ENCODE data around the gene ACVR1.
"Not testable (repeated sequence)": the region's sequence is repeated elsewhere in the genome, so short reads cannot be mapped to it uniquely, and the experiment has no call there.

ACVR1 gene

DNA sequence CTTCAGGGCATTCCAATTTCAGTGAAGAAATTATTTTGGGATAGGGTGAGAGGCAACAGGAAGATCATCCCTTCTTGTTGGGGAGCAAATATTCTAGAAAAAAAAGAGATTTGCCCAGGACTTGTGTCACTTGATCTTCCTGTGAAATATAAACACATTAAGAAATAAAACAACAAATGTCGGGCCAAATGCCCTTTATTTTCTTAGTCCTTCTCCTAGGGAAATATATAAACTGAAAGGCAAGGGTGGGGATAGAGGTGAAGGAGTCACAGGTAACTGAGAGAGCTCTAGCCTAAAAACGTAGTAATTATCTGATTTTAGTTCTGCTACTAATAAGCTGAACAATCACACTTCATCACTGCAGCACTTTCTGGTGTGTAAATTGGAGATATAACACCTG is 142.9 kb downstream of the ACVR1 start:
- H3K36me3 ChIP-seq (ENCODE audit: control insufficient read depth in 1 of 2, insufficient read depth in 2 of 2, low read length in 2 of 2): peaks cover 35 to 52% of the 10 kb centered on the region in 2 donors
- no peaks in the 10 kb centered on the region for H3K27me3 ChIP-seq (ENCODE audit: low read depth, low read length)
- no peak overlapping the region for H3K4me3 ChIP-seq (ENCODE audit: low read depth in 1 of 2, low read length in 2 of 2)
- no peaks in the 10 kb centered on the region for H3K4me1 ChIP-seq (ENCODE audit: control insufficient read depth in 1 of 2, insufficient read depth in 2 of 2, low read length in 2 of 2)
- H3K27ac ChIP-seq (ENCODE audit: low read length): no peak overlapping the region
- peaks cover 0 to 6% of the 10 kb centered on the region in 2 donors for H3K9me3 ChIP-seq (ENCODE audit: control insufficient read depth in 1 of 2, low read length in 2 of 2)

DNA sequence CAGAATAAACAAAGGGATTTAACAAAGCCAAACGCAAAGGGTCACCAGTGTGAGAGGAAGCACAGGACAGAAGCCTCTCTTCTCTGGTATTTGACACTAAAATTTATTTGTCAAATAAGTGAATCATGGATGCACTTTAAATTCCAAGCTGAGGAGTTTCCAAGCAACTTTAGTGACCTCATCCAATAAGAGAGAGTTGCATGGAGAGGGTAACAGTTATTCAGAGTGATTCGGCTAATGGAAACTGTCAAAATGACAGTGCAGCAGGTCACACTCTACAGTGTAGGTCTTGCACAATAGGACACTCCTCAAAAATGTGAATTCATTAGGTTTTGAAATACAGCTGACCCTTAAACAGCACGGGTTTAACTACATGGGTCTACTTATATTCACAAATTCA is 143.5 kb downstream of the ACVR1 start:
- Histone ChIP-seq H3K4me1 (ENCODE audit: control insufficient read depth in 1 of 2, insufficient read depth in 2 of 2, low read length in 2 of 2) (no peaks in the 10 kb centered on the region), H3K4me3 (ENCODE audit: low read depth in 1 of 2, low read length in 2 of 2) (no peak overlapping the region), H3K27me3 (ENCODE audit: low read depth, low read length) (no peaks in the 10 kb centered on the region), H3K27ac (ENCODE audit: low read length) (no peak overlapping the region), H3K36me3 (ENCODE audit: control insufficient read depth in 1 of 2, insufficient read depth in 2 of 2, low read length in 2 of 2) (peaks cover 28 to 47% of the 10 kb centered on the region in 2 donors), H3K9me3 (ENCODE audit: control insufficient read depth in 1 of 2, low read length in 2 of 2) (peaks cover 0 to 6% of the 10 kb centered on the region in 2 donors)

DNA sequence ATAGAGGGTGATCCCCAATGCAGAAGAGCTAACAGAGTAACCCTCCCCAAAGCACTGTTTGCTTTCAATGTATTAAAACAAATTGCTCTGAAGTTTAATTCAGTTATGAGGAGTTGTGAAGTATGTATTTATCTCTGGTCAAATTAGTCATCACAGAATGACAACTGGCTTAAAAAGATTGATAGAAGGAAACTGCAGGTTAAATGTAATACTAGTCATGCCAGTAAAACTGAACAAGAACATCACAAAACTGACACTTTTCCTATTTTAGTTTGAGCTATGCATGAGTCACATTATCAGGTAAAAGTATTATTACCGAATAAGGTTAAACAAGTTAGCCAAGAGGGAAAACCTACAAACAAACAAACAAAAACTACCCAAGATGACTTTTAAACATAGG is 148.4 kb downstream of the ACVR1 start:
- H3K36me3 ChIP-seq (ENCODE audit: control insufficient read depth in 1 of 2, insufficient read depth in 2 of 2, low read length in 2 of 2): peaks cover 7 to 23% of the 10 kb centered on the region in 2 donors
- no peaks in the 10 kb centered on the region for H3K4me1 ChIP-seq (ENCODE audit: control insufficient read depth in 1 of 2, insufficient read depth in 2 of 2, low read length in 2 of 2)
- no peak overlapping the region for H3K27ac ChIP-seq (ENCODE audit: low read length)
- no peaks in the 10 kb centered on the region for H3K27me3 ChIP-seq (ENCODE audit: low read depth, low read length)
- H3K9me3 ChIP-seq (ENCODE audit: control insufficient read depth in 1 of 2, low read length in 2 of 2): peaks cover 8 to 18% of the 10 kb centered on the region in 2 donors
- no peak overlapping the region for H3K4me3 ChIP-seq (ENCODE audit: low read depth in 1 of 2, low read length in 2 of 2)

DNA sequence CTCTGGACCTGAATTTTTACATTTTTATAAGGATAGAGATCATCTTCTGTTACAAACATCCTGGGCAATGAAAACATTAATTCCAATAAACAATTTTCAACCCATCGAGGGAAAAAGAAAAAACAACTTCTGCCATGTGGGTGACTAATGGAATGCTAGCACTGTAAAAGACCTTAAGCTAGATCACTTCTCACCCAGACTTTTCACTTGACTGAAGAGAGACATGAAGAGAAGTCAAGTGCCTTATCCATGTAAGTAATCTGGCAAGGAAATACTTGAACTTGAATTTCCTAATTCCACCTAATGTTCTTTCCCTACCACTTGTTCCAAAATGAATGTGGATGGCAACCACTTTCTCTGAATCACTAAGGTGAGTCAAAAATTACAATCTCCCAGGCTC is 149.2 kb downstream of the ACVR1 start:
- Histone ChIP-seq H3K27ac (ENCODE audit: low read length) (no peak overlapping the region), H3K27me3 (ENCODE audit: low read depth, low read length) (no peaks in the 10 kb centered on the region), H3K4me3 (ENCODE audit: low read depth in 1 of 2, low read length in 2 of 2) (no peak overlapping the region), H3K4me1 (ENCODE audit: control insufficient read depth in 1 of 2, insufficient read depth in 2 of 2, low read length in 2 of 2) (no peaks in the 10 kb centered on the region), H3K9me3 (ENCODE audit: control insufficient read depth in 1 of 2, low read length in 2 of 2) (peaks cover 13 to 22% of the 10 kb centered on the region in 2 donors), H3K36me3 (ENCODE audit: control insufficient read depth in 1 of 2, insufficient read depth in 2 of 2, low read length in 2 of 2) (peaks cover 4 to 26% of the 10 kb centered on the region in 2 donors)

DNA sequence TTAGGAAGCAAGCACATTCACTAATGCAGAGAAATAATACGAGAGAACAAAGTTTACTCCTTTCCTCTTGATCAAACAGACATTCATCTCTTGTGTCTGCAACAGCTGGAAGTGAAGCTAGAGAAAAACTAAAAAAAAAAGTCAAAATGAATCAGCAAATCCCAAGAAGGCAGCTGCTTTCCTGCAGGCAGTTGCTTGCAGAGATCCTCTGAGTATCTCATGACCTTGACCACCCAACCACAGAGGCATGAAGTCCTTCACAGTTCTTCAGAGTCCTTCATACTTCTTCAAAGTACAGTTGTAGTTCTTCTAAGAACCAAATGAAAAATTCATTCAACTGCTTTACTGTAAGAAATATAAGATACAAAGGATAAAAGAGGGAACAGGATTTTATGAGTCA is 150.3 kb downstream of the ACVR1 start:
- Histone ChIP-seq H3K27ac (ENCODE audit: low read length) (no peak overlapping the region), H3K9me3 (ENCODE audit: control insufficient read depth in 1 of 2, low read length in 2 of 2) (peaks cover 13 to 23% of the 10 kb centered on the region in 2 donors), H3K4me1 (ENCODE audit: control insufficient read depth in 1 of 2, insufficient read depth in 2 of 2, low read length in 2 of 2) (no peaks in the 10 kb centered on the region), H3K27me3 (ENCODE audit: low read depth, low read length) (no peaks in the 10 kb centered on the region), H3K36me3 (ENCODE audit: control insufficient read depth in 1 of 2, insufficient read depth in 2 of 2, low read length in 2 of 2) (peaks cover 4 to 26% of the 10 kb centered on the region in 2 donors), H3K4me3 (ENCODE audit: low read depth in 1 of 2, low read length in 2 of 2) (no peak overlapping the region)

- H3K9me3 ChIP-seq (ENCODE audit: control insufficient read depth in 1 of 2, low read length in 2 of 2): peaks cover 13 to 19% of the 10 kb centered on the region in 2 donors
- H3K27me3 ChIP-seq (ENCODE audit: low read depth, low read length): no peaks in the 10 kb centered on the region
- H3K4me1 ChIP-seq (ENCODE audit: control insufficient read depth in 1 of 2, insufficient read depth in 2 of 2, low read length in 2 of 2): no peaks in the 10 kb centered on the region
- H3K4me3 ChIP-seq (ENCODE audit: low read depth in 1 of 2, low read length in 2 of 2): no peak overlapping the region
- peaks cover 0 to 30% of the 10 kb centered on the region in 2 donors for H3K36me3 ChIP-seq (ENCODE audit: control insufficient read depth in 1 of 2, insufficient read depth in 2 of 2, low read length in 2 of 2)
- H3K27ac ChIP-seq (ENCODE audit: low read length): no peak overlapping the region
These were observed 153.4 kb downstream of the ACVR1 start for GRCh38 chr2:157722580-157723234.

DNA sequence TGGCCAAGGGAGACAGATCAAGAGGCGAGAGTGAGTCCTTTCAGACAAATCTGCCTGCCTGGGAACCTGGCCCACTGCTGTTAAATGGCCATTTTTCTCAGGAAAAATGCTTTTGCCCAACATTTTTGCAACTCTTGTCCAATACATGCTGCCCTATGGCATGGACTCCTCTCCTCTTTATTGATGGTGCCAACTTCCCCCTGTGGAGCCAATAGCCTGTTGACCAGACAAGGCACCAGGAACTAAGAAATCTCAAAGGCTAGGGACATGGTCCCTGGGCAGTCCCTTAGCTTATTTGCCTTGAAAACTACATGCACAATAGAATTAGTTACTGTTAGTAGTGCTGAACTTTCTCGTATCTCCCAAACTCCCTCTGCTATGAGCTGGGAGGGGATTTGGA is 155.6 kb downstream of the ACVR1 start:
- Histone ChIP-seq H3K4me3 (ENCODE audit: low read depth in 1 of 2, low read length in 2 of 2) (no peak overlapping the region), H3K9me3 (ENCODE audit: control insufficient read depth in 1 of 2, low read length in 2 of 2) (peaks cover 13 to 19% of the 10 kb centered on the region in 2 donors), H3K27me3 (ENCODE audit: low read depth, low read length) (no peaks in the 10 kb centered on the region), H3K4me1 (ENCODE audit: control insufficient read depth in 1 of 2, insufficient read depth in 2 of 2, low read length in 2 of 2) (no peaks in the 10 kb centered on the region), H3K36me3 (ENCODE audit: control insufficient read depth in 1 of 2, insufficient read depth in 2 of 2, low read length in 2 of 2) (peaks cover 0 to 40% of the 10 kb centered on the region in 2 donors), H3K27ac (ENCODE audit: low read length) (no peak overlapping the region)

DNA sequence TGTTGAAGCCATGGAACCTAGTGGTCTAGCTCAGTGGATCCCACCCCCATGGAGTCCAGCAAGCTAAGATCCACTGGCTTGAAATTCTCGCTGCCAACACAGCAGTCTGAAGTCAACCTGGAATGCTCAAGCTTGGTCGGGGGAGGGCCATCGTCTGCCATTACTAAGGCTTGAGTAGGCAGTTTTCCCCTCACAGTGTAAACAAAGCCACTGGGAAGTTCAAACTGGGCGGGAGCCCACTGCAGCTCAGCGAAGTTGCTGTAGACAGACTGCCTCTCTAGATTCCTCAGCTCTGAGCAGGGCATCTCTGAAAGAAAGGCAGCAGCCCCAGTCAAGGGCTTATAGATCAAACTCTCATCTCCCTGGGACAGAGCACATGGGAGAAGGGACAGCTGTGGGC is 171.5 kb downstream of the ACVR1 start:
- not testable (repeated sequence) for H3K27ac ChIP-seq (ENCODE audit: low read length); H3K4me3 ChIP-seq (ENCODE audit: low read depth in 1 of 2, low read length in 2 of 2); H3K27me3 ChIP-seq (ENCODE audit: low read depth, low read length); H3K4me1 ChIP-seq (ENCODE audit: control insufficient read depth in 1 of 2, insufficient read depth in 2 of 2, low read length in 2 of 2); H3K36me3 ChIP-seq (ENCODE audit: control insufficient read depth in 1 of 2, insufficient read depth in 2 of 2, low read length in 2 of 2)
- H3K9me3 ChIP-seq (ENCODE audit: control insufficient read depth in 1 of 2, low read length in 2 of 2): peaks cover 0 to 21% of the 10 kb centered on the region in 2 donors

GRCh38 chr2:157704148-157704547 is 172.0 kb downstream of the ACVR1 start:
- peaks cover 0 to 21% of the 10 kb centered on the region in 2 donors for H3K9me3 ChIP-seq (ENCODE audit: control insufficient read depth in 1 of 2, low read length in 2 of 2)
- H3K27ac ChIP-seq (ENCODE audit: low read length); H3K36me3 ChIP-seq (ENCODE audit: control insufficient read depth in 1 of 2, insufficient read depth in 2 of 2, low read length in 2 of 2); H3K4me1 ChIP-seq (ENCODE audit: control insufficient read depth in 1 of 2, insufficient read depth in 2 of 2, low read length in 2 of 2); H3K27me3 ChIP-seq (ENCODE audit: low read depth, low read length); H3K4me3 ChIP-seq (ENCODE audit: low read depth in 1 of 2, low read length in 2 of 2): not testable (repeated sequence)

DNA sequence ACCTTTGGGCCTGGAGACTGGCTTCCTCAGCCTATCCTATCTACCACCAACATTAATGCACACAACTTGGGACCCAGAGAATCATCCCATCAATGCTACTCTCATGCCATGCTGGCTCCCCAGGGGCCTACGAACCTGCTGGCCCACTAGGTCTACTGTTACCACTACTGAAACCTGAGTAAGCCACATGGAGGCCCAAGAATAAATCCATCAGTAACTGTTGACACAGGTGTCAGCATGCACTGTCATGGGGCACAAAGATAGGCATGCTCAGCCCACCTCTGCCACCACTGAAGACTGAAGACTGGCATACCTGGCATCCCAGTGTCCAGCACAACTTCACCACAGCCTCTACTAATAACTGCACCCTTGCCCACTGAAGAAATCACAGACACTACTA is 176.3 kb downstream of the ACVR1 start:
- no peaks in the 10 kb centered on the region for H3K4me1 ChIP-seq (ENCODE audit: control insufficient read depth in 1 of 2, insufficient read depth in 2 of 2, low read length in 2 of 2)
- peaks cover 0 to 20% of the 10 kb centered on the region in 2 donors for H3K9me3 ChIP-seq (ENCODE audit: control insufficient read depth in 1 of 2, low read length in 2 of 2)
- H3K27ac ChIP-seq (ENCODE audit: low read length): no peak overlapping the region
- no peaks in the 10 kb centered on the region for H3K27me3 ChIP-seq (ENCODE audit: low read depth, low read length)
- H3K36me3 ChIP-seq (ENCODE audit: control insufficient read depth in 1 of 2, insufficient read depth in 2 of 2, low read length in 2 of 2): no peaks in the 10 kb centered on the region
- H3K4me3 ChIP-seq (ENCODE audit: low read depth in 1 of 2, low read length in 2 of 2): no peak overlapping the region

DNA sequence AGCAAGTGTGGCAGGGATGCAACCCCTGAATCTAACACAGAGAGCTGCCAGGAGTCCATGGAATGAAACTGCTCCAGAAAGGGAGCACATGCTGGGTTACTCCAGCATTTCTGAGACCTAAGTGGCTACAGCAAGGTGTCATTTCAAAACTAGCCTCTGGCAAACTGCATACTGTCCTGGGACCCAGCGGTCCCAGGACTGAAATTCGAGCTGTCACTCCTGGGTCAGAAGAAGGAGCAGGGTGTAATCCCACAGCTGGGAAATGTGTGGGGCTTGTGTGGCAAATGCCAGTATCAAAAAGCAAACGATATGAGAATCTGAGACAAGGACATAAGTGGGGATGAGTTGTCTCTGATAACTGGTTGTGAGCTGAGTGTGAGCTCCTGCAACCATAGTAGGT is 177.1 kb downstream of the ACVR1 start:
- Histone ChIP-seq H3K27ac (ENCODE audit: low read length) (no peak overlapping the region), H3K36me3 (ENCODE audit: control insufficient read depth in 1 of 2, insufficient read depth in 2 of 2, low read length in 2 of 2) (no peaks in the 10 kb centered on the region), H3K9me3 (ENCODE audit: control insufficient read depth in 1 of 2, low read length in 2 of 2) (peaks cover 0 to 12% of the 10 kb centered on the region in 2 donors), H3K4me1 (ENCODE audit: control insufficient read depth in 1 of 2, insufficient read depth in 2 of 2, low read length in 2 of 2) (no peaks in the 10 kb centered on the region), H3K27me3 (ENCODE audit: low read depth, low read length) (no peaks in the 10 kb centered on the region), H3K4me3 (ENCODE audit: low read depth in 1 of 2, low read length in 2 of 2) (no peak overlapping the region)

- H3K36me3 ChIP-seq (ENCODE audit: control insufficient read depth in 1 of 2, insufficient read depth in 2 of 2, low read length in 2 of 2): no peaks in the 10 kb centered on the region
- H3K4me1 ChIP-seq (ENCODE audit: control insufficient read depth in 1 of 2, insufficient read depth in 2 of 2, low read length in 2 of 2): no peaks in the 10 kb centered on the region
- H3K4me3 ChIP-seq (ENCODE audit: low read depth in 1 of 2, low read length in 2 of 2): no peak overlapping the region
- no peaks in the 10 kb centered on the region for H3K27me3 ChIP-seq (ENCODE audit: low read depth, low read length)
- H3K27ac ChIP-seq (ENCODE audit: low read length): no peak overlapping the region
- H3K9me3 ChIP-seq (ENCODE audit: control insufficient read depth in 1 of 2, low read length in 2 of 2): peaks cover 0 to 7% of the 10 kb centered on the region in 2 donors
These were observed 177.7 kb downstream of the ACVR1 start for GRCh38 chr2:157698430-157698829.

Data from muscle layer of duodenum (tissue), 2 donors.